ENCODE measurements around the gene GJA9. TPM values are rescaled to one million over a fixed set of nuclear protein-coding genes. Genes with fewer than 3 reads are reported as not detected.
"Not testable (repeated sequence)": the region's sequence is repeated elsewhere in the genome, so short reads cannot be mapped to it uniquely, and the experiment has no call there.

Gene GJA9
- total RNA-seq = not detected

DNA sequence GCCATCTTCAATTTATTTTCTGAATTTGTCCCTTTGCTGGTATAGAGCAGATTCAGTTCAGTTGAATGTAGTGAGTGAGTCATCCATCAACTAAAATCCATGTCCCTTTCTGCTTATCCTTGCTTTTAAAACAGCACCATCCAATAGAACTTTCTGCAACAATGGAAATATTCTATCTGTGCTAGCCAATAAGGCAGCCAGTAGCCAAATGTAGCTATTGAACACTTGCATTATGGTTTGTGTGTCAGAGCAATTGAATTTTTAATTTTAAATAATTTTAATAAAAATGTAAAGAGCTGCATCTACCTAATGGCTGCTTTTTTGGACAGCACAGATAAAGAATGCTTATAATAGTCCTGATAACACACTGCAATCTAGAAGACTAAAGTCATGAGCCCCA is at the start of gene GJA9:
GJA9 (minus strand) TSS at position 101 of the 400 bp plus-strand sequence. CDS start 5,489 bp downstream, outside the sequence.
- ChIA-PET POLR2A (no interaction called here), CTCF (interaction anchor here (0.6 to 2.4 kb wide), 6 partner anchors 11 to 217 kb away, joined by 3 to 7 read pairs (median 4); partner anchors contain the start of gene RRAGC)
- H3K4me1 Mint-ChIP-seq = no peaks in the 10 kb centered on the region
- H3K36me3 Mint-ChIP-seq (ENCODE audit: low read depth) = no peaks in the 10 kb centered on the region
- peaks cover 1% of the 10 kb centered on the region for H3K27me3 Mint-ChIP-seq
- DNase-seq = no peak
- no peaks in the 10 kb centered on the region for H3K9me3 Mint-ChIP-seq
- no peak within 1 kb of the TSS for H3K27ac Mint-ChIP-seq
- H3K4me3 Mint-ChIP-seq = no peak within 1 kb of the TSS

DNA sequence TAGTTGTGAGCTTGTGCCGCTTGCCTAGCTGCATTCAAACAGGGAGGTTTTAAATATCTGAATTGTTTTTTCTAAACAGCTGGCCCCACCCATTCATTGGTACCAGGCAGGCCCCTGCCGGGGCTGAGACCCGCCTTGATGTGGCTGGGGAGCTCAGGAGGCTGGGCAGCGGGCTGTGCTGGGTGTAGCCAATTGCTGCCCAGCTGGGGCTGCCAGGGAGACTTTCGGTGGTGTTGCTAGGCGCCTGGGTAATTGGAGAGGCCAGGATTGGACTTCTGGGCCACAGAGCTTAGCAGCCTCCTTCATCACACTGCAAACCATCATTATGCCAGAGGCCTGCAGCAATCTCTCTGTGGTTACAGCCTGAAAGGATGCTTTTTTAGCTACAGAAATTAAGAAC is 48.1 kb upstream of the GJA9 start:
- no peak for DNase-seq
- CTCF ChIA-PET = no interaction called here
- H3K9me3 Mint-ChIP-seq = no peaks in the 10 kb centered on the region
- no peak overlapping the region for H3K4me3 Mint-ChIP-seq
- peaks cover 2% of the 10 kb centered on the region for H3K27me3 Mint-ChIP-seq
- POLR2A ChIA-PET = interaction anchor here (1.2 kb wide), 1 partner anchor 18 kb away, joined by 3 read pairs; no protein-coding TSS in a partner anchor
- H3K4me1 Mint-ChIP-seq = peaks cover 18% of the 10 kb centered on the region
- H3K36me3 Mint-ChIP-seq (ENCODE audit: low read depth) = no peaks in the 10 kb centered on the region
- H3K27ac Mint-ChIP-seq = no peak overlapping the region

DNA sequence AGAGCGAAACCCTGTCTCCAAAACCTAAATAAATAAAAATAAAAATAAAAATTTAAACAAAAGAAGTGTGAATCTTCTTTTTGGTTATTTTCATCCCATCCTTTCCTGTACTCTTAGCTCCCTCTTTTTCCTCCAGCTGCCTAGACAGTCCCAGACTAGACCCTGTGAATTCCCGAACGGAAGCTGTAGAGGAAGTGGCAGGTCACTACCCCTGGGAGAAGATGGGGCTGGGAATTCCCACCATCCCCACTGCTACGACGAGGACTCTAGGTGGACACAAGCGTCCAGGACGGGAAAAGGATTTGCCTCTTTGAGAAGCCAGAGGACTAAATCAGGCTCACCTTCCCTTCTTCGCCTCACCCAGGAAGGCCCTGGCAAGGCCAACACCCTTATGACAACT is 47.7 kb upstream of the GJA9 start:
- Mint-ChIP-seq H3K9me3 (no peaks in the 10 kb centered on the region), H3K4me3 (no peak overlapping the region), H3K4me1 (peaks cover 18% of the 10 kb centered on the region), H3K27me3 (peaks cover 2% of the 10 kb centered on the region), H3K27ac (no peak overlapping the region), H3K36me3 (ENCODE audit: low read depth) (no peaks in the 10 kb centered on the region)
- no peak for DNase-seq
- CTCF ChIA-PET = no interaction called here
- POLR2A ChIA-PET = interaction anchor here (1.2 kb wide), 1 partner anchor 18 kb away, joined by 3 read pairs; no protein-coding TSS in a partner anchor

DNA sequence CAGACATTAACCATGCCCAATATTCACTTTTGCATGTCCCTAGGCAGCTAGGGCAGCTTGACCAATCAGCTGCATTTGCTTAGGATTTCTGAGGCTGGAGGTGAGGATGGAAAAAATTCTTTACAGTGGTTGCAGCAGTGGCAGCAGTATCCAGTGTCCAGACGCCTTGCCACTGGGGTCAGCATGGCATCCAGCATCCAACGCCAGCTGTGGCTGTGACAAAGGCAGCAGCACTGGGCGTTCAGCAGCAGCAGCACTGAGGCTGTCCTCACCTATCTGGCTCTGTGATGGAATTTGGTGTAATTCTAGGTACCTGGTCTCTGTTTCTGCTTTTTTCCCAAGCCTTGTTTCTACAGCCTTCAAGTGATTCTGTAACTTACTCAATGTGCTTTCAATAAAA is 44.7 kb upstream of the GJA9 start:
- Mint-ChIP-seq H3K27ac (no peak overlapping the region), H3K4me1 (peaks cover 12% of the 10 kb centered on the region), H3K4me3 (no peak overlapping the region), H3K36me3 (ENCODE audit: low read depth) (no peaks in the 10 kb centered on the region), H3K27me3 (no peaks in the 10 kb centered on the region), H3K9me3 (no peaks in the 10 kb centered on the region)
- no peak for DNase-seq
- CTCF ChIA-PET = no interaction called here
- POLR2A ChIA-PET = no interaction called here

DNA sequence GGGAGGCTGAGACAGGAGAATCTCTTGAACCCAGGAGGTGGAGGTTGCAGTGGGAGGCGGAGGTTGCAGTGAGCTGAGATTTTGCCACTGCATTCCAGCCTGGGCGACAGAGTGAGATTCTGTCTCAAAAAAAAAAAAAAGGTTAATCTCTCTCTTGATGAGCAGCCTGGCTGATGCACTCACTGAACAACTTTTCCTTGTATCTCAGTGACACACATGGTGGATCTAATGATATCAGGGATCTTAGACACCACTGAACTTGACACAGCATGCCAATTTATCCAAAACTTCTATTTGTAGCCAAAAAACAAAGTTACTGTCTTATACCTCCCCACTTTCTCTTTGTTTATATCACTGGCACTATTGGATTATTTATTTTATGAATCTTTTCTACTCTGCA is 44.0 kb upstream of the GJA9 start:
- Mint-ChIP-seq H3K27ac (no peak overlapping the region), H3K9me3 (no peaks in the 10 kb centered on the region), H3K4me1 (peaks cover 12% of the 10 kb centered on the region), H3K27me3 (no peaks in the 10 kb centered on the region), H3K36me3 (ENCODE audit: low read depth) (no peaks in the 10 kb centered on the region), H3K4me3 (no peak overlapping the region)
- ChIA-PET POLR2A (no interaction called here), CTCF (no interaction called here)
- DNase-seq = no peak

DNA sequence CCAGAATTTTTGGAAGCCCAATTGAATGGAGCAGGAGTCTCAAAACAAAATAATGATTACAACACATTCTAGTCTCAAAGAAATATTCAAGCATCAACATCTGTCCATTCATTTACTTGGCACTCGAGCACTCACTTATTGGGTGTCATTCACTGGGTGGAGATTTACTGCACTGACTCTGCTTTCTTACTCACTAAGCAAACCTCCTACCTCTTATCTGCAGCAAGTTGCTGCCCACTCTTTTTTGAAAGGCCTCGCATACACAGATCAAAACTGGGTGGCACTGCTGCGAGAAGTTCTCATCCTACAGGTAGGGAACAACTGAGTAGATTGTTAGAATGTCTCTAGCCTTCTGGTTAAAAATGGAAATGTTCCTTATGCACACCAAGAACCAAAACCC is 42.2 kb upstream of the GJA9 start:
- CTCF ChIA-PET = no interaction called here
- H3K4me1 Mint-ChIP-seq = peaks cover 4% of the 10 kb centered on the region
- no peaks in the 10 kb centered on the region for H3K9me3 Mint-ChIP-seq
- POLR2A ChIA-PET = no interaction called here
- no peak overlapping the region for H3K27ac Mint-ChIP-seq
- DNase-seq = no peak
- no peak overlapping the region for H3K4me3 Mint-ChIP-seq
- H3K36me3 Mint-ChIP-seq (ENCODE audit: low read depth) = no peaks in the 10 kb centered on the region
- no peaks in the 10 kb centered on the region for H3K27me3 Mint-ChIP-seq

DNA sequence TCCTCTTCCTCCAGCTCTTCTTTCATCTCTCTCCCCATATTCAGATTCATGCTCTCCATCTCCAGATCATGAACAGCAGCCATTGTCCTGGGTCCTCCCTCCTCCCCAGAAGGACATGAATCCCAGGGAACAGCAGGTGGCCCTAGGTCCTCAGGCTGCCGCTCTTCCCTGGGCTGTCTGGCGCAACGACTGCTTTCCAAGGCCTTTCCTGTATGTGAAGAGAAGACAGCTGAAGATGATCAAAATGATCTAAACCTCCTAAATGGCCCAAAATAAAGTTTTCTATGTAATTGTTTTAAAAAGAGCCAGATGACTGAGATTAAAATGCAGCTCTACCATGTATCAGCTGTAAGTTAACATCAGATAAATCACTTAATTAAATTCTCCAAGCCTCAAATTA is 37.7 kb upstream of the GJA9 start:
- POLR2A ChIA-PET = no interaction called here
- no peak overlapping the region for H3K4me3 Mint-ChIP-seq

DNA sequence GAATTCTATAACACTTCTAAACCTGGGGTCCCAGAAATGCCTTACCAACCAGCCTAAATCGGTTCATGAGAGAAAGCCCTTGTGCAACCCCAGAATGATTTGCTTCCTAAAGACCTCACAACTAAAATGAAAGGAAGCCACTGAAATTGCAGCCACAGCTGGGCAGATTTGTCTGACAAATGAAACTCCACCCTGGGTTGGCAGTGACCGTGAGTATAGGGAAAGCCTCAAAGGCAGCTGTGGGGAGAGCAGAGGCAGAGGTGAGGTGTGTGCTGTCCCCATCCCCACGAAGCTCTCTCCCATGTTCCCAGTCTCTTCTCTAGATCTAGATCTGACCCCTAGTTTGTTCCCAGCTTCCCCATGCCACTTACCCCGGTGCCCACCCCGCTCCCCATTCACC is 37.2 kb upstream of the GJA9 start:
- ChIA-PET CTCF (interaction anchor here (0.6 kb wide), 1 partner anchor 49 kb away, joined by 3 read pairs; no protein-coding TSS in a partner anchor), POLR2A (no interaction called here)
- Mint-ChIP-seq H3K36me3 (ENCODE audit: low read depth) (no peaks in the 10 kb centered on the region), H3K9me3 (no peaks in the 10 kb centered on the region), H3K27me3 (no peaks in the 10 kb centered on the region), H3K27ac (no peak overlapping the region), H3K4me3 (no peak overlapping the region), H3K4me1 (peaks cover 6% of the 10 kb centered on the region)
- DNase-seq = no peak

More for the DNA sequence above, 37.7 kb upstream of the GJA9 start:
- Mint-ChIP-seq H3K27ac (no peak overlapping the region), H3K36me3 (ENCODE audit: low read depth) (no peaks in the 10 kb centered on the region), H3K9me3 (no peaks in the 10 kb centered on the region), H3K27me3 (no peaks in the 10 kb centered on the region), H3K4me1 (peaks cover 6% of the 10 kb centered on the region)
- no peak for DNase-seq
- CTCF ChIA-PET = no interaction called here

DNA sequence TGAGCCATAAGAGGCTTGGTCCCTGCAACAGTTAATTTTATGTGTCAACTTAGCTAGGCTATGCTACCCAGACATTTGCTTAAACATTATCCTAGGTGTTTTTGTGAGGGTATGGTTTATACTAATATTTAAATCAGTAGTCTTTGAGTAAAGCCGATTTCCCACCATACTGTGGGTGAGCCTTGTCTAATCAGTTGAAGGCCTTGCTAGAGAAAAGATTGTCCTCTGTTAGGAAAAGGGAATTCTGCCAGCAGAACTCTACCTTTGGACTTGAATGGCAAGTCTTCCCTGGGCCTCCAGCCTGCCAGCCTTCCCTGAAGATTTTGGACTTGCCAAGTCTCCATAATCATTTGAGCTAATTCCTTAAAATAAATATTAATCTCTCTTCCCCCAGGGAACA is 36.4 kb upstream of the GJA9 start:
- ChIA-PET POLR2A (no interaction called here), CTCF (interaction anchor here (0.6 kb wide), 1 partner anchor 50 kb away, joined by 3 read pairs; no protein-coding TSS in a partner anchor)
- H3K9me3 Mint-ChIP-seq = no peaks in the 10 kb centered on the region
- H3K27ac Mint-ChIP-seq = no peak overlapping the region
- H3K27me3 Mint-ChIP-seq = no peaks in the 10 kb centered on the region
- H3K4me1 Mint-ChIP-seq = peaks cover 6% of the 10 kb centered on the region
- no peak for DNase-seq
- H3K36me3 Mint-ChIP-seq (ENCODE audit: low read depth) = no peaks in the 10 kb centered on the region
- H3K4me3 Mint-ChIP-seq = no peak overlapping the region

DNA sequence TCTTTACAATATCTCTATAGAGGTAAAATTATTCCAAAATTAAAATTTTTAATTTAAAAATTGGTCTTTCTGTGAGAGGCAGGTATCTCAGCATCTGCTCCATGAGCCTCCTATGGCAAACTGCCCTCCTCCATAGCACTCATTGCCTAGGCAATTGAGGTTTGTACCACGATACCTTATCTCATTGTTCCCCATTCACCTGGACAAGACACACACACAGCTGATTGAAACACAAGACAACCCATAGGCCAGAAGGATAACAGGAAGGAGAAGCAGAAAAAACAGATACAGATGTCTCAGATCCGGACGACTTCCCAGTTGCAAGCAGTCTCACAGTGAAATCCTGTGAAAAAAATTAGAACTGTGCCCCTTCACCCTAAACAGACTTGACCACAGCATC is 36.0 kb upstream of the GJA9 start:
- Mint-ChIP-seq H3K9me3 (no peaks in the 10 kb centered on the region), H3K36me3 (ENCODE audit: low read depth) (no peaks in the 10 kb centered on the region), H3K27me3 (no peaks in the 10 kb centered on the region), H3K4me1 (peaks cover 6% of the 10 kb centered on the region), H3K4me3 (no peak overlapping the region), H3K27ac (no peak overlapping the region)
- ChIA-PET CTCF (no interaction called here), POLR2A (no interaction called here)
- no peak for DNase-seq

DNA sequence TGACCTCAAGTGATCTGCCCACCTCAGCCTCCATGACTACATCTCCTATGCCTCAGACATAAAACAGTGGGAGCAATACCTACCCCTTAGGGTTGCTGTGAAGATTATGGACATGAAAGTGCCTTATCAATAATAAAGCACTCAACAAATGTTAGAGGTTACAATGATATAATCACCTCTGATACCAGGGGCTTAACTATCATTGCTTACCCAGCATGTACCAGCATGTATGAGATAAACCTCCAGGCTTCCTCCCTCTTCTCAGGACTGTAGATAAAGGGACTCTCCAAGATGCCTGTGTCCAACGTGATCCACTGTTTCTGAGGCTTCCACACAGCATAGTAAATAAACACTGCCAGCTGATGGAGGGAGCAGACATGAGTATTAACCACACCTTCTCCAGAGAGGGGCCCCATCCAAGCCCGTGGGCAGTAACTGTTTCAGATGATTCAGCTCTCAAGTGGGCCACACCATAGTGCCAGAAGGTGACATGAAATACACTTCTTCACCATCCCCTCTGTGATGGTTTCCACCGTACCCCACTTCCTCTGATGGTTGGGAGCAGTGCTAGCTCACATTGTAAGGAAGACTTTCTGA is 34.1 kb upstream of the GJA9 start:
- CTCF ChIA-PET = no interaction called here
- POLR2A ChIA-PET = no interaction called here

DNA sequence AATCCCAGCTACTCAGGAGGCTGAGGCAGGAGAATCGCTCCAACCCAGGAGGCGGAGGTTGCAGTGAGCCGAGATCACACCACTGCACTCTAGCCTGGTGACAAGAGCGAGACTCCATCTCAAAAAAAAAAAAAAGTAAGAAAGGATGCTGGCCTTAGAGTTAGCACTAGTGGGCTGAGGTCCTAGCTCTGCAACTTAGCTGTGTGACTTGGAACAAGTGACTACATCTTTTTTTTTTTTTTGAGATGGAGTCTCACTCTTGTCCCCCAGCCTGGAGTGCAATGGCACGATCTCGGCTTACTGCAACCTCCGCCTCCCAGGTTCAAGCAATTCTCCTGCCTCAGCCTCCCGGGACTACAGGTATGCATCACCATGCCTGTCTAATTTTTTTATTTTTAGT is 33.5 kb upstream of the GJA9 start:
- CTCF ChIA-PET; H3K27me3 Mint-ChIP-seq; H3K36me3 Mint-ChIP-seq (ENCODE audit: low read depth); DNase-seq; H3K4me1 Mint-ChIP-seq; H3K27ac Mint-ChIP-seq; H3K4me3 Mint-ChIP-seq; H3K9me3 Mint-ChIP-seq: not testable (repeated sequence)
- POLR2A ChIA-PET = interaction anchor here (0.7 kb wide), 1 partner anchor 115 kb away, joined by 4 read pairs; no protein-coding TSS in a partner anchor

More for the DNA sequence above, 34.1 kb upstream of the GJA9 start:
- H3K4me1 Mint-ChIP-seq = peaks cover 6% of the 10 kb centered on the region
- no peaks in the 10 kb centered on the region for H3K27me3 Mint-ChIP-seq
- H3K4me3 Mint-ChIP-seq = no peak overlapping the region
- no peaks in the 10 kb centered on the region for H3K9me3 Mint-ChIP-seq
- DNase-seq = no peak
- H3K27ac Mint-ChIP-seq = no peak overlapping the region
- H3K36me3 Mint-ChIP-seq (ENCODE audit: low read depth) = no peaks in the 10 kb centered on the region

DNA sequence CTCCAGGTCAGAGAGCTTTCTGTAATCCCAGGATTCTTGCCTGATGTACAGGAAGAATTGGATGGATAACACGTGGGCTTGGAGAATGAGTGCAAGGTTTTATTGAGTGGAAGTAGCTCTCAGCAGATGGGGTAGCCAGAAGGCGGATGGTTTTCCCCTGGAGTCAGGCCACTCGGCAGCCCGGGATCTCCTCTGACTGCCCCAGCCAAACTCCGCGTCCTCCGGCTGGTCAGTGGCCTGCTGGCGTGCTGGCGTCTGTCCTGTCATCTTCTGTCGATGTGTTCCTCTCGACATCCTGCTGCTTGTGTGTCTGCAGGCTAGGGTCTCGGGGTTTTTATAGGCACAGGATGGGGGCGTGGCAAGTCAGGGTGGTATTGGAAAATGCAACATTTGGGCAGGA is 27.4 kb upstream of the GJA9 start:
- no peaks in the 10 kb centered on the region for H3K27me3 Mint-ChIP-seq
- no peak overlapping the region for H3K27ac Mint-ChIP-seq
- no peak for DNase-seq
- H3K4me3 Mint-ChIP-seq = no peak overlapping the region
- H3K36me3 Mint-ChIP-seq (ENCODE audit: low read depth) = no peaks in the 10 kb centered on the region
- peaks cover 4% of the 10 kb centered on the region for H3K9me3 Mint-ChIP-seq
- H3K4me1 Mint-ChIP-seq = no peaks in the 10 kb centered on the region
- ChIA-PET POLR2A (no interaction called here), CTCF (interaction anchor here (1.1 kb wide), 1 partner anchor 13 kb away, joined by 3 read pairs; no protein-coding TSS in a partner anchor)

DNA sequence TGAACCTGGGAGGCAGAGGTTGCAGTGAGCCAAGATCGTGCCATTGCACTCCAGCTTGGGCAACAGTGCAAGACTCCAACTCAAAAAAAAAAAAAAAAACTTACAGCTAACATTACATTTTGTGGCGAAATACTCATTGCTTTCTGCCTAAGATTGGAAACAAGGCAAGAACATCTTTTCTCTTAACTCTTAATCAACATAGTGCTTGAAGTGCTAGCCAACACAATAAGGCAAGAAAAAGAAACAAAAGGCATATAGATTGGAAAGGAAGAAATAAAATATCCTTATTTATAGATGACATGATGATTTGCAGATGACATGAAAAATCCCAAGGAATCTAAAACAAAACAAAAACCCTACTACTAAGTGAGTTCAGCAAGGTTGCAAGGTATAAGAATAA is 24.6 kb upstream of the GJA9 start:
- H3K36me3 Mint-ChIP-seq (ENCODE audit: low read depth) = no peaks in the 10 kb centered on the region
- no peaks in the 10 kb centered on the region for H3K27me3 Mint-ChIP-seq
- H3K4me1 Mint-ChIP-seq = no peaks in the 10 kb centered on the region
- CTCF ChIA-PET = no interaction called here
- no peak overlapping the region for H3K27ac Mint-ChIP-seq
- H3K9me3 Mint-ChIP-seq = peaks cover 4% of the 10 kb centered on the region
- no peak overlapping the region for H3K4me3 Mint-ChIP-seq
- POLR2A ChIA-PET = no interaction called here
- DNase-seq = no peak
